B cell (primary cell): ENCODE data around the gene PIK3CD. TPM values are rescaled to one million over a fixed set of nuclear protein-coding genes. Genes with fewer than 3 reads are reported as not detected.

Experiments
- ATAC-seq: fragments of 200-7000 bp; cut with Tn5 transposase; one replicate; pipeline ENCODE4 v1.10.0; 2021; ENCODE audit warnings: low read depth, mild to moderate bottlenecking, moderate number of reproducible peaks, moderate library complexity
- CTCF ChIA-PET: fragments of 350-600 bp; sonication (Branson Sonifier 250); formaldehyde crosslinking; loops from one replicate; lab custom pipeline; 2021; ENCODE audit warnings: antibody characterized with exemption, inconsistent platforms; lab: Charles Lee
- POLR2A ChIA-PET: fragments of 350-600 bp; sonication (Branson Sonifier 250); formaldehyde crosslinking; loops from one replicate; lab custom pipeline; 2021; ENCODE audit warnings: antibody characterized with exemption; lab: Charles Lee
- DNase-seq: peaks from one replicate; pipeline ENCODE4 v3.0.0; 2013
- H2AFZ ChIP-seq: 2 replicates; pipeline ENCODE4 v1.6.1; 2012; ENCODE audit warnings: mild to moderate bottlenecking, low read depth, low read length; ENCODE audit not compliant: insufficient read depth, poor library complexity, severe bottlenecking
- H3K27ac ChIP-seq, 2 donors: 1 replicate in 1 of 2; 2 replicates in 1 of 2; pipeline ENCODE4 v1.5.1; 2012 to 2013; ENCODE audit warnings: low read length in 2 of 2, mild to moderate bottlenecking in 2 of 2, moderate library complexity in 1 of 2
- H3K27me3 ChIP-seq, 4 experiments: fragments of 200-600 bp in 1 of 4; sonication (generic) in 1 of 4; replicated peaks in 1 of 4; 1 replicate in 2 of 4; 2 replicates in 2 of 4; pipeline versions ENCODE4 v1.6.1 to v1.7.0; 2013 to 2016; ENCODE audit warnings: low read length in 3 of 4, mild to moderate bottlenecking in 2 of 4, mixed read lengths in 1 of 4, moderate library complexity in 1 of 4; ENCODE audit not compliant: insufficient read depth in 4 of 4, control insufficient read depth in 3 of 4; ENCODE audit errors: control extremely low read depth in 1 of 4
- H3K36me3 ChIP-seq, 2 experiments: replicated peaks in 1 of 2; 1 replicate in 1 of 2; 2 replicates in 1 of 2; pipeline versions ENCODE4 v1.6.1 to v1.7.1; 2013; ENCODE audit warnings: low read length in 1 of 2; ENCODE audit not compliant: insufficient read depth in 2 of 2, control insufficient read depth in 1 of 2; ENCODE audit errors: control extremely low read depth in 1 of 2, extremely low read depth in 1 of 2
- H3K4me1 ChIP-seq, 2 donors: fragments of 200-600 bp in 1 of 2; sonication (generic) in 1 of 2; 1 replicate in 1 of 2; 2 replicates in 1 of 2; pipeline versions ENCODE4 v1.5.1 to v1.6.1; 2013 to 2017; ENCODE audit warnings: low read length in 2 of 2; ENCODE audit not compliant: control insufficient read depth in 2 of 2, insufficient read depth in 2 of 2
- H3K4me2 ChIP-seq: replicated peaks from 2 replicates; pipeline ENCODE3; 2012; ENCODE audit warnings: mild to moderate bottlenecking, low read depth, low read length; ENCODE audit not compliant: poor library complexity, severe bottlenecking
- H3K4me3 ChIP-seq, 5 experiments: fragments of 200-600 bp in 1 of 5; sonication (generic) in 1 of 5; 1 replicate in 3 of 5; 2 replicates in 2 of 5; pipeline versions ENCODE4 v1.5.1 to v1.7.0; 2011 to 2016; ENCODE audit warnings: low read length in 4 of 5, mild to moderate bottlenecking in 4 of 5, low read depth in 2 of 5, control low read depth in 1 of 5, moderate library complexity in 1 of 5; ENCODE audit not compliant: insufficient read depth in 1 of 5; ENCODE audit errors: control extremely low read depth in 1 of 5, extremely low read depth in 1 of 5
- H3K79me2 ChIP-seq: fragments of 200-600 bp; sonication (generic); one replicate; pipeline ENCODE4 v1.6.0; 2016; ENCODE audit warnings: low read length; ENCODE audit not compliant: control insufficient read depth, insufficient read depth
- H3K9ac ChIP-seq: fragments of 200-600 bp; sonication (generic); 2 replicates; pipeline ENCODE4 v1.6.1; 2017; ENCODE audit warnings: mild to moderate bottlenecking, low read length, moderate library complexity
- H3K9me3 ChIP-seq, 3 donors: one replicate each; pipeline versions ENCODE4 v1.6.1 to v1.7.1; 2013; ENCODE audit warnings: low read length in 2 of 3; ENCODE audit not compliant: control insufficient read depth in 2 of 3, insufficient read depth in 1 of 3; ENCODE audit errors: control extremely low read depth in 1 of 3
- H4K20me1 ChIP-seq: 2 replicates; pipeline ENCODE4 v1.6.0; 2012; ENCODE audit warnings: mild to moderate bottlenecking, low read length; ENCODE audit not compliant: insufficient read depth, control insufficient read depth, poor library complexity, severe bottlenecking
- H3K27ac Mint-ChIP-seq: one replicate; pipeline ENCODE4 v1.8.0; 2021; ENCODE audit warnings: mixed read lengths
- H3K27me3 Mint-ChIP-seq: one replicate; pipeline ENCODE4 v1.8.0; 2021; ENCODE audit warnings: mixed read lengths
- H3K4me1 Mint-ChIP-seq: one replicate; pipeline ENCODE4 v1.8.0; 2021; ENCODE audit warnings: mixed read lengths
- H3K4me3 Mint-ChIP-seq: one replicate; pipeline ENCODE4 v1.8.0; 2021; ENCODE audit warnings: mixed read lengths
- H3K9me3 Mint-ChIP-seq: one replicate; pipeline ENCODE4 v1.8.0; 2022; ENCODE audit warnings: mixed read lengths; ENCODE audit not compliant: insufficient read depth
- CTCF ChIP-seq: fragments of 200-600 bp; IDR thresholded peaks from one replicate; pipeline ENCODE4 v1.8.0; 2022; ENCODE audit warnings: antibody characterized with exemption, mild to moderate bottlenecking
- EZH2 ChIP-seq: IDR thresholded peaks from 2 replicates; pipeline ENCODE4 v1.6.1; 2012; ENCODE audit warnings: borderline replicate concordance, low read depth, mild to moderate bottlenecking, moderate library complexity, low read length; ENCODE audit not compliant: insufficient read depth, poor library complexity, severe bottlenecking
- WGBS: methylation state at CpG from one replicate; pipeline ENCODE4 v1.1.5; 2013; ENCODE audit warnings: missing lambda C conversion rate; ENCODE audit not compliant: insufficient coverage; 5-methylcytosine and 5-hydroxymethylcytosine counted together
- intact Hi-C: fragments of 100-400 bp; cut with micrococcal nuclease; formaldehyde crosslinking; loops from one replicate; pipeline ENCODE4 v1.10.0; 2022
- polyA plus RNA-seq: library from polyadenylated mRNA; depleted of rRNA; stranded (reverse); fragments of >200 nt; gene quantifications from 2 replicates; pipeline ENCODE4 v1.2.3, GENCODE V29; 2012
- total RNA-seq, 2 donors: library from RNA; stranded (reverse); fragments of 120-200 nt in 1 of 2; gene quantifications; 1 replicate in 1 of 2; 2 replicates in 1 of 2; pipeline versions ENCODE4 v1.2.3 to v1.2.4, GENCODE V29; 2013 to 2022

The PIK3CD gene
- total and polyA plus RNA-seq, 2 donors (not counting 1 experiment from before 2014, with no cell fraction given) = 144 to 222 TPM

GRCh38 chr1:9749361-9749760, 97.8 kb downstream of the PIK3CD start:
- WGBS = over 99% methylated on average over 14 of the region's 14 CpGs
- Mint-ChIP-seq H3K9me3 (no peaks in the 10 kb centered on the region), H3K4me3 (no peak overlapping the region), H3K4me1 (no peaks in the 10 kb centered on the region), H3K27me3 (no peaks in the 10 kb centered on the region), H3K27ac (no peak overlapping the region)
- Histone ChIP-seq H3K27me3 (no peaks in the 10 kb centered on the region), H3K9me3 (no peaks in the 10 kb centered on the region), H4K20me1 (no peaks in the 10 kb centered on the region), H3K4me1 (no peaks in the 10 kb centered on the region), H3K27ac (no peak overlapping the region), H3K9ac (no peak overlapping the region), H3K79me2 (peaks cover 10% of the 10 kb centered on the region), H3K36me3 (peaks cover 5 to 60% of the 10 kb centered on the region in 2 experiments), H2AFZ (no peak overlapping the region), H3K4me2 (no peak overlapping the region), H3K4me3 (no peak overlapping the region)
- ChIA-PET POLR2A (no interaction called here), CTCF (no interaction called here)
- TF ChIP-seq EZH2 (no peak), CTCF (no peak)
- ATAC-seq (no peak), DNase-seq (no peak)
- intact Hi-C loops = no loop called here

GRCh38 chr1:9751971-9752370, 100.4 kb downstream of the PIK3CD start:
- ATAC-seq (no peak), DNase-seq (no peak)
- ChIA-PET POLR2A (no interaction called here), CTCF (interaction anchor here (1.2 to 1.5 kb wide), 2 partner anchors 70 to 117 kb away, joined by 3 read pairs; no protein-coding TSS in a partner anchor)
- Mint-ChIP-seq H3K27me3 (no peaks in the 10 kb centered on the region), H3K9me3 (no peaks in the 10 kb centered on the region), H3K4me3 (no peak overlapping the region), H3K4me1 (no peaks in the 10 kb centered on the region), H3K27ac (no peak overlapping the region)
- H3K4me1 ChIP-seq = no peaks in the 10 kb centered on the region
- H3K79me2 ChIP-seq = peaks cover 6% of the 10 kb centered on the region
- H3K4me2 ChIP-seq = no peak overlapping the region
- peaks cover 5 to 43% of the 10 kb centered on the region in 2 experiments for H3K36me3 ChIP-seq
- H3K27ac ChIP-seq = no peak overlapping the region
- H3K9me3 ChIP-seq = no peaks in the 10 kb centered on the region
- no peak for TF ChIP-seq CTCF
- TF ChIP-seq EZH2 = no peak
- 93% methylated on average over 1 of the region's 3 CpGs for WGBS
- H3K9ac ChIP-seq = no peak overlapping the region
- intact Hi-C loops = no loop called here
- H4K20me1 ChIP-seq = peaks cover 7% of the 10 kb centered on the region
- H3K27me3 ChIP-seq = no peaks in the 10 kb centered on the region
- no peak overlapping the region for H3K4me3 ChIP-seq
- H2AFZ ChIP-seq = no peak overlapping the region
